ENCODE data around the gene SF3B3.

GRCh38 chr16:70578035-70578434, 54.4 kb downstream of the SF3B3 start:
- TF ChIP-seq POLR2A (IDR thresholded peaks at IDR 0.05) (no peak), CTCF (IDR thresholded peaks at IDR 0.05) (no peak), POLR2AphosphoS5 (IDR thresholded peaks at IDR 0.05) (no peak)
